ENCODE measurements around the gene HSD11B1. TPM values are rescaled to one million over a fixed set of nuclear protein-coding genes. Genes with fewer than 3 reads are reported as not detected.

The HSD11B1 gene
- total RNA-seq, 4 donors from 2014 or later, result 26.2 to 88.5 (median 52.0) TPM

DNA sequence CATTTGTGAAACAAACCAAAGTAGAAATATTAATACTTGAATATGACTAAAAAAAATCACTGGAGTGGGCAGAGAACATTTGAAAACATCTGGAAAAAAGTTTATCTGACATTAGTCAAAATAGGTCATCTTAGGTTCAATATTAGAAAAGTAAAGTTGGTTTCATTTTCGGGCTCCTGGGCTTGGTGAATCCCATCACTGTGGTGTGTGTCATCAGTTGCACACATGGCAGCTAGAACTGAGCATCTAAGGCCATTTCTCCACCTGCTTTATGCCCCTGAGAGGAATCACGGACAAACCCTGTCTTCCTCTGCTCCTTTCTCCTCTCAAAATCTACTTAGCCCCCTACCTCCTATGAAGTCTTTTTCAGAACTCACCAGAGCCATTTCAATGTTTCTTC is 5.4 kb downstream of the HSD11B1 start:
- H3K36me3 ChIP-seq, result no peaks in the 10 kb centered on the region
- H3K9me3 ChIP-seq, result no peaks in the 10 kb centered on the region
- H3K4me1 ChIP-seq, result peaks cover 8% of the 10 kb centered on the region
- DNase-seq (ENCODE audit: low spot score in 2 of 2), result no peak
- no peaks in the 10 kb centered on the region for H3K27me3 ChIP-seq
- 76% methylated on average over 2 of the region's 2 CpGs for WGBS
- TF ChIP-seq, protein P1, sequence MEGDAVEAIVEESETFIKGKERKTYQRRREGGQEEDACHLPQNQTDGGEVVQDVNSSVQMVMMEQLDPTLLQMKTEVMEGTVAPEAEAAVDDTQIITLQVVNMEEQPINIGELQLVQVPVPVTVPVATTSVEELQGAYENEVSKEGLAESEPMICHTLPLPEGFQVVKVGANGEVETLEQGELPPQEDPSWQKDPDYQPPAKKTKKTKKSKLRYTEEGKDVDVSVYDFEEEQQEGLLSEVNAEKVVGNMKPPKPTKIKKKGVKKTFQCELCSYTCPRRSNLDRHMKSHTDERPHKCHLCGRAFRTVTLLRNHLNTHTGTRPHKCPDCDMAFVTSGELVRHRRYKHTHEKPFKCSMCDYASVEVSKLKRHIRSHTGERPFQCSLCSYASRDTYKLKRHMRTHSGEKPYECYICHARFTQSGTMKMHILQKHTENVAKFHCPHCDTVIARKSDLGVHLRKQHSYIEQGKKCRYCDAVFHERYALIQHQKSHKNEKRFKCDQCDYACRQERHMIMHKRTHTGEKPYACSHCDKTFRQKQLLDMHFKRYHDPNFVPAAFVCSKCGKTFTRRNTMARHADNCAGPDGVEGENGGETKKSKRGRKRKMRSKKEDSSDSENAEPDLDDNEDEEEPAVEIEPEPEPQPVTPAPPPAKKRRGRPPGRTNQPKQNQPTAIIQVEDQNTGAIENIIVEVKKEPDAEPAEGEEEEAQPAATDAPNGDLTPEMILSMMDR (IDR thresholded peaks at IDR 0.05), result no peak
- TF ChIP-seq POLR2A (IDR thresholded peaks at IDR 0.05) (no peak), POLR2AphosphoS5 (IDR thresholded peaks at IDR 0.05) (no peak), EP300 (IDR thresholded peaks at IDR 0.05) (no peak)
- no peak overlapping the region for H3K27ac ChIP-seq
- no peak overlapping the region for H3K4me3 ChIP-seq

DNA sequence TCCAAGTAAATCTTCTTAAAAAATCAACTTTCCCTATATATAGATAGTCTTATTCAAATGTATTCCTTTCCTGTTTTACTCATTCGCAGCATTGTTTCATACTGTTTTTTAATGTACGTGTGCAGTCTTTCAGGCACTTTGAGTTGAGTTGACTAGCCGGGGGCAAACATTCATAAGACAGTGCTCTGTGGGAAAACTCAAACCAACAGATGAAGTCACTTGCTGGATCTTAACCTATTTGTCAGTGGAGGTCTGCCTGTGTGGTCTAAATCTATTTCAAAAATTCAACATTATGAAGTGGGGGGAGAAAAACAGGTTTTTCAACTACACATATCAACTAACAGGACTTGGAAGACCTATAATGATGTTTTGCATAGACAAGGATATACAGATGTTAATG is 6.2 kb downstream of the HSD11B1 start:
- TF ChIP-seq POLR2A (IDR thresholded peaks at IDR 0.05) (no peak), EP300 (IDR thresholded peaks at IDR 0.05) (no peak), POLR2AphosphoS5 (IDR thresholded peaks at IDR 0.05) (no peak)
- TF ChIP-seq, protein P1 (IDR thresholded peaks at IDR 0.05), result no peak
- Histone ChIP-seq H3K27me3 (no peaks in the 10 kb centered on the region), H3K36me3 (no peaks in the 10 kb centered on the region), H3K4me1 (peaks cover 13% of the 10 kb centered on the region), H3K9me3 (no peaks in the 10 kb centered on the region), H3K4me3 (no peak overlapping the region), H3K27ac (no peak overlapping the region)
- 60% methylated on average over 3 of the region's 3 CpGs for WGBS
- DNase-seq (ENCODE audit: low spot score in 2 of 2), result no peak

DNA sequence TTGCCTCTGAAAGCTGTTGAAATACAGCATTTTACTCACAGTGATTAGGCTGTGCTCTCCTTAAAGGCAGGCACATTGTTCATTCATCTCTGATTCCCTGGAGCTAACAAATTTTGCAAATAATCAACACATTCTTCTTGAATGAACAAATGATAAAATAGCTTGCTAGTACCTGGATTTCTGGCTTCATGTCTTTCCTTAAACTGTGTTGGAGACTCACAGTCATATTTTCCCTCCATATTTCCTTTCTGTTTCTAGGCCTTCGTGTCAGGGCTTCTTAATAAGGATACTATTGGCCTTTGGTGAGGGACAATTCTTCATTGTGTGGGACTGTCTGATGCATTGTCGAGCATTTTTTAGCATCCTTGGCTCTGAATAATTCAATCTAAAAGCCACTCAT is 9.7 kb downstream of the HSD11B1 start:
- Histone ChIP-seq H3K4me1 (peaks cover 13% of the 10 kb centered on the region), H3K4me3 (no peak overlapping the region), H3K27me3 (no peaks in the 10 kb centered on the region), H3K9me3 (no peaks in the 10 kb centered on the region), H3K36me3 (no peaks in the 10 kb centered on the region), H3K27ac (no peak overlapping the region)
- WGBS, result 60% methylated on average over 2 of the region's 2 CpGs
- TF ChIP-seq EP300 (IDR thresholded peaks at IDR 0.05) (no peak), POLR2AphosphoS5 (IDR thresholded peaks at IDR 0.05) (no peak), POLR2A (IDR thresholded peaks at IDR 0.05) (no peak)
- TF ChIP-seq, protein P1 (IDR thresholded peaks at IDR 0.05), result no peak
- no peak for DNase-seq (ENCODE audit: low spot score in 2 of 2)

DNA sequence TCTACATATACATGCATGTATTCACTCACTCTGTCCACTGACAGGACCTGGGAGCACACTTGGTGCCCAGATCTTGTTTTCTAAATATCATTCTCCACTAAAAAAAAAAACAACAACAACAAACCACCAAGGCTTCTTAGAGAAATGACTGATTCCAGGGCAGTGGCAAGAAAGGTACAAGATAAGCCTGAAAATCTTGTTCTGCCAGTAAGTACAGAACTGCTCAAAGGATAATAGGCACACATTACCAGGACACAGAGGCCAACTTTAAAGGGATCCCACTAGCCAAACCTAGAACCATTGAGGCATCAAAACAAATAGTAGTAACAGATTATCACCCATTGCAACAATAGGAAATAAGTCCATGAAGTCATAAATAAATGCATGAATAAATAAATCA is 10.7 kb downstream of the HSD11B1 start:
- DNase-seq (ENCODE audit: low spot score in 2 of 2), result no peak
- Histone ChIP-seq H3K36me3 (no peaks in the 10 kb centered on the region), H3K27ac (no peak overlapping the region), H3K27me3 (no peaks in the 10 kb centered on the region), H3K4me3 (no peak overlapping the region), H3K9me3 (no peaks in the 10 kb centered on the region), H3K4me1 (peaks cover 15% of the 10 kb centered on the region)
- TF ChIP-seq POLR2A (IDR thresholded peaks at IDR 0.05), result no peak
- TF ChIP-seq, protein P1 (IDR thresholded peaks at IDR 0.05), result no peak
- no peak for TF ChIP-seq EP300 (IDR thresholded peaks at IDR 0.05)
- TF ChIP-seq POLR2AphosphoS5 (IDR thresholded peaks at IDR 0.05), result no peak

DNA sequence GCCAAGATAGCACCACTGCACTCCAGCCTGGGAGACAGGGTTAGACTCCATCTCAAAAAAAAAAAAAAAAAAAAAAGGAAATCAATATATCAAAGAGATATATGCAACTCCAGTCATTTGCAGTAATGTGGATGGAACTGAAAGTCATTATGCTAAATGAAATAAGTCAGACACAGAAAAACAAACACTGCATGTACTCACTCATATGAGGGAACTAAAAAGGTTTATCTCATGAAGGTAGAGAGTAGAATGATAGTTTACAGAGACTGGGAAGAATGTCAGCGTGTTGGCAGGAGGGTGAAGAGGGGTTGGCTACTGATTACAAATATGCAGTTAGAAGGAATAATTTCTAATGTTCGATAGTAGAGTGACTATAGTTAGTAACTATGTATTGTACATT is 13.2 kb downstream of the HSD11B1 start:
- no peak overlapping the region for H3K4me3 ChIP-seq
- TF ChIP-seq EP300 (IDR thresholded peaks at IDR 0.05), result no peak
- TF ChIP-seq, protein P1 (IDR thresholded peaks at IDR 0.05), result no peak
- no peak for TF ChIP-seq POLR2A (IDR thresholded peaks at IDR 0.05)
- 92% methylated on average over 2 of the region's 2 CpGs for WGBS

More for the DNA sequence above, 13.2 kb downstream of the HSD11B1 start:
- Histone ChIP-seq H3K4me1 (peaks cover 38% of the 10 kb centered on the region), H3K27ac (no peak overlapping the region), H3K36me3 (no peaks in the 10 kb centered on the region), H3K27me3 (no peaks in the 10 kb centered on the region), H3K9me3 (no peaks in the 10 kb centered on the region)
- DNase-seq (ENCODE audit: low spot score in 2 of 2), result no peak
